Measurements from ENCODE around the gene TUT1. TPM values are rescaled to one million over a fixed set of nuclear protein-coding genes. Genes with fewer than 3 reads are reported as not detected.
A peak's percentile ranks its signal among the peaks of the same experiment; 100 is the strongest.
"Not testable (repeated sequence)": the region's sequence is repeated elsewhere in the genome, so short reads cannot be mapped to it uniquely, and the experiment has no call there.

Gene TUT1
- polyA plus RNA-seq (2012; ENCODE audit: insufficient read depth, insufficient read length), result 33.1 TPM

- peak within 1 kb of the TSS; percentile 99 for H3K4me3 ChIP-seq (ENCODE audit: low read length)
- peak; percentile 100 for DNase-seq (ENCODE audit: low read depth, low spot score)
Observed at GRCh38 chr11:62591448-62592145, at the start of gene TUT1. Gene TUT1 (minus strand): TSS chr11:62591523. CDS start chr11:62591485, 38 bp downstream.

GRCh38 chr11:62632492-62632891 lies 41.2 kb upstream of the TUT1 start:
- DNase-seq (ENCODE audit: low read depth, low spot score), result no peak

GRCh38 chr11:62627713-62628112 lies 36.4 kb upstream of the TUT1 start:
- no peak overlapping the region for H3K4me3 ChIP-seq (ENCODE audit: low read length)

More at GRCh38 chr11:62632492-62632891, 41.2 kb upstream of the TUT1 start:
- no peak overlapping the region for H3K4me3 ChIP-seq (ENCODE audit: low read length)

GRCh38 chr11:62622476-62623089 lies 31.3 kb upstream of the TUT1 start:
- no peak for DNase-seq (ENCODE audit: low read depth, low spot score)
- no peak overlapping the region for H3K4me3 ChIP-seq (ENCODE audit: low read length)

More at GRCh38 chr11:62627713-62628112, 36.4 kb upstream of the TUT1 start:
- DNase-seq (ENCODE audit: low read depth, low spot score), result no peak

GRCh38 chr11:62621567-62622470 lies 30.5 kb upstream of the TUT1 start, which contains the start of gene B3GAT3:
Gene B3GAT3 (minus strand): TSS chr11:62621986. CDS start chr11:62621947, 39 bp downstream.
- DNase-seq (ENCODE audit: low read depth, low spot score), result peak; percentile 92

GRCh38 chr11:62621027-62621566 lies 29.8 kb upstream of the TUT1 start:
- peak overlapping the region; percentile 67 for H3K4me3 ChIP-seq (ENCODE audit: low read length)

More at GRCh38 chr11:62621567-62622470, 30.5 kb upstream of the TUT1 start, which contains the start of gene B3GAT3:
- peak within 1 kb of the TSS; percentile 67 for H3K4me3 ChIP-seq (ENCODE audit: low read length)

GRCh38 chr11:62616957-62617356 lies 25.6 kb upstream of the TUT1 start:
- not testable (repeated sequence) for H3K4me3 ChIP-seq (ENCODE audit: low read length); DNase-seq (ENCODE audit: low read depth, low spot score)

More at GRCh38 chr11:62621027-62621566, 29.8 kb upstream of the TUT1 start:
- no peak for DNase-seq (ENCODE audit: low read depth, low spot score)

- DNase-seq (ENCODE audit: low read depth, low spot score), result no peak
- no peak overlapping the region for H3K4me3 ChIP-seq (ENCODE audit: low read length)
Observed at GRCh38 chr11:62615521-62615920, 24.2 kb upstream of the TUT1 start.

GRCh38 chr11:62614275-62614674 lies 23.0 kb upstream of the TUT1 start:
- H3K4me3 ChIP-seq (ENCODE audit: low read length), result no peak overlapping the region
- no peak for DNase-seq (ENCODE audit: low read depth, low spot score)

GRCh38 chr11:62613291-62613778 lies 22.0 kb upstream of the TUT1 start:
- no peak for DNase-seq (ENCODE audit: low read depth, low spot score)
- H3K4me3 ChIP-seq (ENCODE audit: low read length), result no peak overlapping the region

GRCh38 chr11:62612366-62613290 lies 21.3 kb upstream of the TUT1 start, which contains the start of the genes EML3 and ROM1:
Gene EML3 (minus strand): TSS chr11:62612775. CDS start chr11:62612457, 318 bp downstream.
Gene ROM1 (plus strand): TSS chr11:62613257. CDS start chr11:62613282, 25 bp downstream.
- DNase-seq (ENCODE audit: low read depth, low spot score), result peak; percentile 84
- H3K4me3 ChIP-seq (ENCODE audit: low read length), result peak within 1 kb of the TSS; percentile 84

GRCh38 chr11:62611705-62612365 lies 20.5 kb upstream of the TUT1 start:
- no peak for DNase-seq (ENCODE audit: low read depth, low spot score)
- H3K4me3 ChIP-seq (ENCODE audit: low read length), result peak overlapping the region; percentile 84

- no peak for DNase-seq (ENCODE audit: low read depth, low spot score)
- H3K4me3 ChIP-seq (ENCODE audit: low read length), result peak overlapping the region; percentile 84
Observed at GRCh38 chr11:62610814-62611704, 19.7 kb upstream of the TUT1 start.

- H3K4me3 ChIP-seq (ENCODE audit: low read length), result no peak overlapping the region
- DNase-seq (ENCODE audit: low read depth, low spot score), result no peak
Observed at GRCh38 chr11:62610403-62610802, 19.1 kb upstream of the TUT1 start.

GRCh38 chr11:62608776-62609175 lies 17.5 kb upstream of the TUT1 start:
- H3K4me3 ChIP-seq (ENCODE audit: low read length), result no peak overlapping the region
- no peak for DNase-seq (ENCODE audit: low read depth, low spot score)

- no peak overlapping the region for H3K4me3 ChIP-seq (ENCODE audit: low read length)
- DNase-seq (ENCODE audit: low read depth, low spot score), result no peak
Observed at GRCh38 chr11:62607714-62608113, 16.4 kb upstream of the TUT1 start.

Measured in Jurkat, Clone E6-1 (cell line).